Measurements from ENCODE around the gene INPPL1.

DNA sequence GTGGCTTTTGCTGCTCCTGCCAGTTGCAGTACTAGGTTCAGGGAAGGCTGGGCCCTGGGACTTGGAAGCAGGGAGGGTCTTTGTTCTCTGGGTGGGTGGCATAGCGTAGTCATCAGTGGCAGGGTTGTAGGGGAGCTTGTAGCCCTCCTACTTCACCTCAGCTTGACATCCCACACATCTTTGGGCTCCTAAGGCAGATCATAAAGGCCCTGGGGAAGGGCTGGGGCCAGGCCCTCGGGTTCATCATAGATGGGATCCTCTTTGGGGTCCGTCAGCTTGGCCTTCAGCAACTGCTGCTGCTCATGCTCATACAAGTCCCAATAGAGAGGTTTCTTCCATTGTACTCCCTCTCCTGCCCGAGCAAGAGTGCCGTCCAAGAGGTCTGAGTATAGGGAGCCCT, 25.4 kb downstream of the INPPL1 start:
- TF ChIP-seq POLR2A (IDR thresholded peaks at IDR 0.05): no peak
- TF ChIP-seq, protein P1, sequence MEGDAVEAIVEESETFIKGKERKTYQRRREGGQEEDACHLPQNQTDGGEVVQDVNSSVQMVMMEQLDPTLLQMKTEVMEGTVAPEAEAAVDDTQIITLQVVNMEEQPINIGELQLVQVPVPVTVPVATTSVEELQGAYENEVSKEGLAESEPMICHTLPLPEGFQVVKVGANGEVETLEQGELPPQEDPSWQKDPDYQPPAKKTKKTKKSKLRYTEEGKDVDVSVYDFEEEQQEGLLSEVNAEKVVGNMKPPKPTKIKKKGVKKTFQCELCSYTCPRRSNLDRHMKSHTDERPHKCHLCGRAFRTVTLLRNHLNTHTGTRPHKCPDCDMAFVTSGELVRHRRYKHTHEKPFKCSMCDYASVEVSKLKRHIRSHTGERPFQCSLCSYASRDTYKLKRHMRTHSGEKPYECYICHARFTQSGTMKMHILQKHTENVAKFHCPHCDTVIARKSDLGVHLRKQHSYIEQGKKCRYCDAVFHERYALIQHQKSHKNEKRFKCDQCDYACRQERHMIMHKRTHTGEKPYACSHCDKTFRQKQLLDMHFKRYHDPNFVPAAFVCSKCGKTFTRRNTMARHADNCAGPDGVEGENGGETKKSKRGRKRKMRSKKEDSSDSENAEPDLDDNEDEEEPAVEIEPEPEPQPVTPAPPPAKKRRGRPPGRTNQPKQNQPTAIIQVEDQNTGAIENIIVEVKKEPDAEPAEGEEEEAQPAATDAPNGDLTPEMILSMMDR (IDR thresholded peaks at IDR 0.05): no peak
- TF ChIP-seq EP300 (IDR thresholded peaks at IDR 0.05): no peak
